RPMI7951 (cell line): Measurements from ENCODE around the gene PXK. TPM values are rescaled to one million over a fixed set of nuclear protein-coding genes. Genes with fewer than 3 reads are reported as not detected.

Source experiments
- DNase-seq: peaks from one replicate; pipeline ENCODE4 v3.0.0-alpha.2; 2012; ENCODE audit warnings: low read depth
- total RNA-seq: library from RNA; depleted of rRNA; stranded (reverse); fragments of >200 nt; shearing (Covaris generic); gene quantifications from 2 replicates; pipeline ENCODE4 v1.2.3, GENCODE V29; 2014

PXK gene
- total RNA-seq, 1 experiment from 2014 or later: 63.6 TPM

DNA sequence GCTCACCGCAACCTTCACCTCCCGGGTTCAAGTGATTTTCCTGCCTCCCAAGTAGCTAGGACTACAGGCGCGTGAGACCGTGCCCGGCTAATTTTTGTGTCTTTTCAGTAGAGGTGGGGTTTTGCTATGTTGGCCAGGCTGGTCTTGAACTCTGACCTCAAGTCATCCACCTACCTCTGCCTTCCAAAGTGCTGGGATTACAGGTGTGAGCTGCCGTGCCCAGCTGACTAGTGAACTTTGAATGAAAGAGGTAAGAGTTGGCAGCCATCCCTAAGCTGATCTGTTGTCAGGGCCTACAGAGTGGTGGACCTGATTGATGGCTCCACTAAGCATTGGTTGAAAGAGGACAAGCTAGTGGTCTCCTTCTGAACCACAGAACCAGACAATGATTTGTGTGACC is 15.3 kb downstream of the PXK start:
- DNase-seq: no peak

DNA sequence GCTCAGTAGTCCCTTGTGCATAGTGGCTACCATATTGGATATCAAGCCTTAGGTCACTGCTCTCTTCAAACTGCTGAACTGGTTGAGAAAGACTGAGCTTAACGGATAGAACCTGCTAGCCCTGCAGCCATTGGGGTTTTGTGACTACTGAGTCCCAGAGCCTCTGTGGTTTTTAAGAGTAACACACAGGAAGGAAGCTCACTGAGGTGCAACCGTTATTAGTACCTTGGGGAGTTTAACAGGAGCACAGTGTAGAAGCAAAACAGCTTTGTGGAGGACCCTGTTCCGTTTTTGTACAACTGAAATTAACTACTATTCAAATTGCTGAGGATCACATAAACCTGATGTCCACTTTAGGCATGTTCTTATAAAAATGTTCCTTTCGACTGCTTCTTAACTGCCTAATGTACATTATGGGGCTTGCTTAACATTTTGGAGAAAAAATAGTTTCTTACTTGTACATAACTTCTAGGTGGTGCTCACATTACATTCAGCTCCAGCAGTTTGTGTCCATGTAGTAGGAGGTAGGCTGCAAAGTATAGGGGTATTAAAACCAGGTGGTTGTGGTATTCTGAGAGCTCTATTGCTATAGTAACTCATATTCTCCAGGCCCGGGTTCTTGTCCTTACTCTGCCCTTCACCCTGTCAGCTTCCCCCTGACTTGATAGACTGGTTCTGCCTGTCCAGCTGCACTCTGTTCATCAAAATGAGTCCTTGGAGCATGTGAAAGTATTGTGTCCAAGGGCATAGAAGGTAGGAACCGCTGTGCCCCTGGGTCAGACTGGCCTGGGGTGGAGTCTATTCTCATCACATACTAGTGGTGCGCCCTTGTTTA is 17.3 kb downstream of the PXK start:
- DNase-seq: no peak

DNA sequence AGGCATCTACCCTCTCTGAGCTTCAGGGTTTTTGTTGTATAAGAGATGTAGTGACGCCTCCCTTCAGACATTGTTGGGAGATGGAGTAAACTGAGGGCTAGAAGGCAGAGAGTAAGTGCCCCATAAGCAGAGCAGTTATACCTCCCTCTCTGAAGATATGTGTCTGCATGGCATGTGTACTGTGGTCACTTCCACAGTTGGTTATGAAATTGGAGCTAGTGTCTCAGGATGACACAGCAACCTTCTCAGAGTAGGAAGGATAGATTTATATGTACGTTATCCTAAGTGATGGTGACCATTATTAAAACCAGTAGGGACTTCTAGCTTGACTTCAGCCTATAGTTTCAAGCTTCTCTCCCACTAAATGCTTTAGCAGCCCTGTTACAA is 17.9 kb downstream of the PXK start:
- DNase-seq: peak; percentile 40

DNA sequence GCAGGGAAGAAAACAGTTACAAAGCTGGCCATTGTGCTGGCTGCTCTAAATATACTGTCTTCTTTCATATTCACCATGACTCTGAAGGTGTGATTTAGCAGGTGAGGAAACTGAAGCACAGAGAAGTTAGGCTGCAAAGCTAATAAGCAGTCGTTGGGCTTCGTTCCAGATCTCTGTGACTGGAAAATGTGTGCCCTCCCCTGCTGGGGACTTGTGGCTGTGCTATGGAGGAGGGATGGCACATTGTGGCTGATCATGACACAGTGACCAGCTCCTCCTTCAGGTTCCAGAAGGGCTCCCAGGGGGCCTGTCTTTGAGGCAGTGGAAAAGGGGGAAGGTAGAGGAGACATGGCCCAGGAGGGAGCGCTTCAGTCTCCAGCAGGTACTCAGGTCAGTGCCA is 19.2 kb downstream of the PXK start:
- no peak for DNase-seq

DNA sequence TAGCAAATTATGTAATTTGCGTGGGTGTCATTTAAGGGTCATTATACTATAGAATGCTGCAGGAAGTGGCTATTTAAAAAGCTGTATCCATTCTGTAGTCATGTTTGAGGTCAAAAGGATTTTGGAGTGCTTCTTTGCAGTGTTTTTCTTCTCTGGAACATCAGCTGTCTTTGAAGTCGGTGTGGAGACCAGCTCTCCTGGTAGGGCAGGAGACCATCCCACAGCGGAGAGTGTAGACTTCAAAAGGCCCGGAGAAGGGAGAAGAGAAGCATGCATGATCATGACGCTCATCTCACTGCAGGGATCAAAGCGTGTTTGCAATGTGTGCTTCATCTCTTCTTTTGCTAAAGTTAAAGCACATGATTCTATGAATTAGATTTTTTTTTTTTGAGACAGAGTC is 19.9 kb downstream of the PXK start:
- DNase-seq: no peak

DNA sequence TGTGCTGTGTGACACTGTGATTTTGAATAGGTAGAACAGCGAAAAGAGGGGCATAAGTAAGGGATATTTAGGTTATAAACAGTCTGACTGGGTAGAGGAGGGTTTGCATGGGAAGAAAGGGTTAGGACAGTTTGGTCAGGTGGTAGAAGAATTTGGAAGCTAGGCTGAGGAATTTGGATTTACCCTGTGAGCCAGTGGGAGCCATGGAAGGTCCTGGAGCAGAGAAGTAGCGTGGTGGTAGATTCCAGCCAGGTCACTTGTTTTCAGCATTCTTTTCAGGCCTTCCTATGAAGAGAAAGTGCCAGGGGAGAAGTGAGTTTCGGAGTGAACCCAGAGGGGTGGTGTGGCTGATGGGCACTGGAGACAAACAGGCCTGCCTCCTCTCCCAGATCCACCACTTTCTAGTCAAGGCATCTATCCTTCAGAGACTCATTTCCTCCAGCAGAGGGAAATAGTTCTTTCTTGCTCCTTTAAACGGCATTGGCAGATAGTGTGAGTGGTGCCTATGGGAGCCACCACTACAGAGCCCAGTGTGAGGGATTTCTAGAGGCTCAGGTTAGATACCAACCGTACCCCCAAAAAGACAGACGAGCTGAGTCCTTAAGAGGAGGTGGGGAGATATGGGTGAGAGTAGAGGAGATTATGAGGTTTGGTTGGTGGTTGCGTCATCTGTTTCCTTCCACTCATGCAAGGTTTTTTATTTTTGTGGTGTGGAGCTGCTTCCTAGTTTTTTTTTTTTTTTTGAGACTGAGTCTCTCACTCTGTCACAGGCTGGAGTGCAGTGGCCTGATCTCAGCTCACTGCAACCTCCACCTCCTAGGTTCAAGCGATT is 21.2 kb downstream of the PXK start:
- DNase-seq: peak; percentile 51

DNA sequence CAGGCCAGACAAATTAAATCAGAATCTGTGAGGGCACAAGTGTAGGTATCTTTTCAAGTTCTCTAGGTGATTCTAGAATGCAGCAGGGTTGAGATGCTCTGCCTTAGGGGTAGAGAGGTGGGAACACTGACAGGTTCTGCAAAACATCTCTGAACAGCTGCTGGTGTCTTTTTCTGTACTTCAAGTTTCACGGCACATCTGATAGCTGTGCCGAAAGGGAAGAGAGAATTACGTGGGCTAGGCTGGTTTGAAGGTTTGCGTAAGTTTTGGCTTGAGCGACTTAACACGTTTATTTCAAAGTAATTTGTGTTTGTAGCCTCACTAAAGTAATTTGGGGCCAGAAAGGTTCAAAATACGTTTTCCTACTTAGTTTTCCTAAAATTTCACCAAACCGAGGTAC is 22.5 kb downstream of the PXK start:
- DNase-seq: no peak

DNA sequence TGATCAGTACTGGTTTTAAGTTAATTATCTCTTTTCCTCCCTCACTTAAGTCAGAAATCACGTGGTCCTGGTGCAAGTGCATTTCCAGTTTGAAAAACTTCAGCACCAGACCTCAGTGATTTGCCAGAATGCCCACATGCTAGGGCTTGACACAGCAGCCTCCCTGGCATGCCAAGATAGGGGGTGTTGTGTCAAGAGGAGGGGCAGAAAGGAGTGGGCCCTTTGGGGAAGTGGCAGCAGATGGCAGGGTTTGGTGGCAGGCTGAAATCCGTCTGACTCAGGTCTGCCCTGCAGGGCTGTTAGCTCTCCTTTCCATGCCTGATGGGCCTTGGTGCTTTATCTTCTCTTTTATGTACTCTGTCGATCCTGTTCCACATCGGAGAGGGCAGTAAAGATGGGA is 23.4 kb downstream of the PXK start:
- peak; percentile 82 for DNase-seq

DNA sequence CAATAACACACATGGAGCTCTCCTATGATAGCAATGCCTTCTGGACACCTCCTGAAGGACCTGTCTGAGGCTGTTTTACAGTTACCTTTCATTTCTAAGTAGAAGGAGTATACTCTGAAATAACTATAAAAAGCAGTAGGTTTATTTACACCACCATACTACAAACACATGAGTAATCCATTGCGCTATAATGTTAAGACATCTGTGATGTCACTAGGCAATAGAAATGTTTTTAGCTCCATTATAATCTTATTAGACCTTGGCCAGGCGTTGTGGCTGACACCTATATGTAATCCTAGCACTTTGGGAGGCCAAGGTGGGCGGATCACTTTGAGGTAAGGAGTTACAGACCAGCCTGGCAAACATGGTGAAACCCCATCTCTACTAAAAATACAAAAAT is 24.7 kb downstream of the PXK start:
- DNase-seq: no peak

DNA sequence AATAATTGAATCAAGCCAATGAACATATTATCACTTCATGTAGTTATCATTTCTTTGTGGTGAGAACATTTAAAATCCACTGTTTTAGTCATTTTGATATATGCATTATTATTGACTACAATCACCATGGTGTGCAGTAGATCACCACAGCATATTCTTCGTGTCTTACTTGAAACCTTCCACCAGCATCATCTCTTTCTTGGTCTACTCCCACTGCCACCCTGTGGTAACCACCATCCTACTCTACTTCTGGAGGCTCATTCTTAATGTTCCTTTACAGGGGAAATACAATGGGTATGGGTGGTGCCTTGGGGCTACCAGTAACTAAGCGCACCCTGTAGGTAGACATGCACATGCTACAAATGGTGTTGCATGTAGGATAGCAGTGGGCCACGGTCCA is 25.4 kb downstream of the PXK start:
- DNase-seq: no peak

DNA sequence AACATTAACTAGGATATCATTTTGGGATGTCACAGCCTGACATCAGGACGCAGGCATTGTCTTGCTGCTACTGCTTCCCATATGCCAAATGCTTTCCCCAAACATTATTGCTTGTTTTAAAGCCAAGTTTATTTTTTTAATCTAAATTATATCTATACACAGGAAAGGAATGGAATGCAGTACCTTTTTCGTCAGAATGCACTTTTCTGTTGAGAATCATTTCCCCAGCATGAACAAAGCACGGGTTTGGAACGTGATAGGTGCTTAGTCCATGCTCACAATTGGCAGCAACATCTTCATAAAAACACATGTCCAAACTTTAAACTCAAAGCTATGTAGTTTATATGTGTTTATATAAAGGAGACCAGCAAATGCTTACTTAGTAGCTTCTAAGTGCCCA is 26.1 kb downstream of the PXK start:
- DNase-seq: no peak

DNA sequence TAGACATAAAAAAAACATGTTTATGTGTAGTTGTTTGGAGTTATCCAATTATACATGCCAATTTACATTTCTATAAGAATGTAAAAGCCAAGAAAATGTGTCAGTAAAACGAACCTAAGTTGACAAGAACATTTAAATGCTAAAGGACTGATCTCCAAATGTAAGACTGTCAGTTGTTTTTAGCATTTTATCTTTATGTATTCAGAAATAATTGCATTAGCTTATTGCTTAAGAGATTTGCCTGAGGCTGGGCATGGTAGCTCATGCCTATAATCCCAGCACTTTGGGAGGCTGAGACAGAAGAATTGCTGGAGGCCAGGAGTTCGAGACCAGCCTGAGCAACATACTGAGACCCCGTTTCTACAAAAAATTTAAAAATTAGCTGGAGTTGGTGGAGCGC is 26.9 kb downstream of the PXK start:
- DNase-seq: no peak

DNA sequence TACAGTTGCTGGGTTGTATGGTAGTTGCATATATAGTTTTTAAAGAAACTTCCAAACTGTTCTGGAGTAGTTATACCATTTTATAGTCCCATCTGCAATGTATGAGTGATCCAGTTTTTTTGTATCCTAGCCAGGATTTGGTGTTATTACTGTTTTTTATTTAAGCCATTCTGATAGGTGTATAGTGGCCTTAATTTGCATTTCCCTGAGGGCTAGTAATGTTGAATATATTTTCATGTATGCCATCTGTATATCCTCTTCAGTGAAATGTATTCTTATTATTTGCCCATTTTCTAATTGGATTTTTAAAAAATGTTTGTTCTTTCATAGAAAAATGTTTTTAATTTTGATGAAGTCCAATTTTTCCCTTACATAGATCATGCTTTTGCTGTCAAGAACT is 29.2 kb downstream of the PXK start:
- no peak for DNase-seq

DNA sequence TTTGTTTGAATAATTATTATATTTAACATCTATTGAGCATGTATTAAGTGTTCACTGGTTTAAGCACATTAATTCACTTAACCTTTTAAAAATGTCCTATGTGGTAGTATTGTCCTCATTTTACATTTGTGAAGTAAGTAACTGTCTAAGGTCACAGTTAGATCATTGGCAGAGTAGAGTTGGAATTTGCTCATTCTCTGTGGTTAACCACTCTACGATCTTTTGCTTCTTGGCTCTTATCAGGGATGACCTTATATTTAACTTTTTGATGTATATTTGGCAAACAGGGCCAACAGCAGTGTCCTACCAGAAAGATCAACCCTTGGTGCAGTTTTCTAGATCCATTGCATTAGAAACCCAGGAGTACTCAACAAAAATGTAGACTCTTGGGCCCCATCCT is 34.0 kb downstream of the PXK start:
- DNase-seq: peak; percentile 67

DNA sequence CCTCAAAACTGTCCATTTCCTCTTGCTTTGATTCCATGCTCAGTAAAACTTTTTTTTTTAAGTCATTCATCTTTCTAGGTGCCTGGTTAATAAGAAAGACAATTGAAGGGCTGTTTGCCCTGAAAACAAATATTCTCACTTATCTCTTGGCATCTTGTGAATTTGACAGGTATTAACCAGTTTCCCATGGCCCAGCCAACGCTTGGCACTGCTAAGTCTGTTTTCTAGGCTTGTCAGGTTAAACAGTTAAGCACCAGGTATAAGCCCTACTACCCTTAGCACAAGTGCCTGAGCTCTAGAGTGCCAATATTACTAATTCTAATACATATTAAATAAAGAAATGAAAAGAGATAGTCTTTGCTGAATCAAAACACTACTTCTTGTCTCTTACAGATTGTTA is 36.3 kb downstream of the PXK start:
- DNase-seq: no peak

DNA sequence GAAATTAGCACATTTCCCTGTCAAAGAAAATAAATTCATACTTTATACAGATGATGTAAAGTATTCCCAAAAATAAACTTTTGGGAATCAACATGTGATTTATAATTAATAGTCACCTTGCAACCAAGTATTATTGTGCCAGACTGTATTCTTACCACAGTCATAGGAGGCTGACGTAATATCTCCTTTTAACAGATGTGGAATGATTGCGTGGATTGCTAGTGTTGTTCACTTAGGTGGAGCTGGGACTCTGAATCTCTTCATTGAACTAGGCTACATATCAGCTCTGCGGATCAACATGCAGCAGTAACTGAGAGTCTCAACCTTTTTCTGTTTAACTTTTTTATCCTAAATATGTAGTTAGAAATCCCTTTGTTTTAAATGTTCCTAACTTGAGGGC is 37.2 kb downstream of the PXK start:
- DNase-seq: no peak

DNA sequence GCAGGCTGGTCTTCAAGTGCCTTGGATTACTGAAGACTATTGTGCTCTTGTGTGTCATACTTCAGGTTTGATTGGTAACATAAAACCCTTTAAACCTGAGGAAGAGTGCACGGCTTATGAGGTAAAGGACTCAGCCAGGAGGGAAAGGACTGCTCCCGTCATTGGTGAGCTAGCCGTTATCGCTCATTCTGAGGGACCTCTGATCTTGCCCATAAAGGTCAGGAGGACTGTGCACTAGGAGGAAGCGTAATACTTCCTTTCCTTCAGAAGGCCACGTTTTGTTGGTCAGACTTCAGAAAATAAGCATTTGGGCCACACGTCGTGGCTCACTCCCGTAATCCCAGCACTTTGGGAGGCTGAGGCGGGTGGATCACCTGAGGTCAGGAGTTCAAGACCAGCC is 37.7 kb downstream of the PXK start:
- DNase-seq: no peak

DNA sequence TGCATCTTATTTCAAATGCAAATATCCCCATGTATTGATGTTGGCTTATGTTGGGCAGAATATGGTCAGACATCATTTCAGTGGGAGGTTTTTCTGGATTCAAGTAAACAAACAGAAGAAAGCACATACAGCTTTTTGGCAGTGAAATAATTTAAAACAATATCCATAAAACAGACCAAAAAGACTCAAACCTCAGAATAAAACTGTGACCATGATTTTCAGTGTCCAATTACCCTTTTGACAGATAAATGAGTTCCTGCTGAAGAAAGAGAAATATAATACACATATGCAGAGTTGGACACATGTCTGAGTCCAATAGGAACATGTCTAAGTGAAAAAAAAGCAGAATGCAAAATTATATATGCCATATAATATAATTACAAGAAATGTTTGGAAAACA is 39.1 kb downstream of the PXK start:
- no peak for DNase-seq

DNA sequence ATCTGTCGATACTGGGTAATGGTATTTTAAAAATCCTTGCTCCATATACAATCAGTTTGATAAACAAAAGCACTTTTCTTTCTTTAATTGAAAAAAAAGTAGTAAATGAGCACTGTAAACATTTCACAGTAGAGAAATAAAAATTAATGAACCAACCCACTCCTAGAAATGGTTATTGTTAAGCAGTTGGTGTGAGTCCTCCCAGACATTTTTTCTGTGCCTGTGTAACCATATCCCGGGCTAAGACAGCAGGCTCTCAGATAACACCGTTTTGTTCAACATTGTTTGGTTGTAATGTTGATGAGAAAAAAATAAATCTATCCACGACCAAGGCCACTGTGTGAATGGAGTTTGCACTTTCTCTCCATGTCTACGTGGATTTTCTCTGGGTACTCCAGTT is 42.6 kb downstream of the PXK start:
- no peak for DNase-seq

DNA sequence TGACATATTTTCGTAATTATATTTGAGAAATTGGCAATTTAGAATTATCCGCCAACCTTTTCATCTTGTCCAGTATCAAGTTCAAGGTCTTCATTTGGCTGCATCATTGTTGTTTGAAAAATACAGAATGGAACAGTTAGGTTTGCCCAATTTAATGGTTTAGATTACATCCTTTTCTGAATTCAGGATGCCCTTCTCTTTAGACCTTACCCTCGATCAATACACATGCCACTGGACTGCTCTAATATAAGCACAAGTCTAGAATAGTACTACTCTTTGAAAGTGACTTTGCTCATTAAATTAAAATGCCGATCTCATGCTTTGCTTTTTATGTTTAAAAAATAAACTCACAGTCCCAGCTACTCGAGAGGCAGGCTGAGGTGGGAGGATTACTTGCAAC is 44.5 kb downstream of the PXK start:
- DNase-seq: no peak

DNA sequence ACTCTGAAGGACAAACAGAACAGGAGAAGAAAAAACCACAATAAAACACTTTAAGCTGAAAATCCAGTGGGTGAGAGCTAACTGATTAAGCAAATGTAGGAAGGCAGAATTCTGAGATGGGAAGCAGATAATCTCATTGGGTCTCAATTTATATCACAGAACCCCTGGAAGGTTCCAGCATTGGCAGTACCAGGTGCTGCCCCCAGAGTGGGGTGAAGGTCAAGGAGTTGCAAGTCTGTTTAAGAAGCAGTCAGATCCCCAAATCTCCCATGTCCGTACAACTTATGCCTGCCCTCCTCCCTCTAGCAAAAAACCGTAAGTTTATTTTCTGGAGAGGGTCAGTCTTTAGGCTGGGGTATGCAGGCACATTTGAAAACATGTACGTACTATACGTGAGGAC is 45.1 kb downstream of the PXK start:
- no peak for DNase-seq

DNA sequence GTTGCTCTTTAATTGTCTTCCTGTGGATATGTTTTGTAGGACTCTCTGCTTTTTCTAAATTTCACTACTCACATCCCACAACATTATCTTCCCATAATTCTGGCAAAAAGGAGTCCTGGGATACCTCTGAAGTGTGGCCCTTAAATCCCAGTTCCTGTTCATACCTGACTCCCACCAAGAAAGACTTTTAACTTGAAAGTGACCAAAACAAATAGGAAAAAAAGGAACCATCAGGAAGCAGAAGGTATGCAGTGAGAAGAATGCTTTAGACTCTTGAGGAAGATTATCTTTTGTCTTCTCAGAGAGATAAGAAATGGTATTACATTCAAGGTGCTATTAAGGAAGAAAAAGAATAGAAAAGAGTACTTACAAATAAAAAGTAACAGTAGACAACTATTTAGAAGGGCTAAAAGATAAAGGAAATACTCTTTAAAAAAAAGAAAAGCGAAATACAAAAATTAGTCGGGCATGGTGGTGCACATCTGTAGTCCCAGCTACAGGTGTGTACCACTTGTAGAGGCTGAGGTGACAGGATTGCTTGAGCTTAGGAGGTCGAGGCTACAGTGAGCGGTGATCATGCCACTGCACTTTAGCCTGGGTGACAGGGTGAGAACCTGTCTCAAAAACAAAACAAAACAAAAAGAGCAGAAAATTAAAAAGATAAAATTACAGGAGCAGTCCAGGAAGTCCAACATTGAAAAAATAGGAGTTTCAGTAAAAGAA is 46.8 kb downstream of the PXK start:
- DNase-seq: no peak

DNA sequence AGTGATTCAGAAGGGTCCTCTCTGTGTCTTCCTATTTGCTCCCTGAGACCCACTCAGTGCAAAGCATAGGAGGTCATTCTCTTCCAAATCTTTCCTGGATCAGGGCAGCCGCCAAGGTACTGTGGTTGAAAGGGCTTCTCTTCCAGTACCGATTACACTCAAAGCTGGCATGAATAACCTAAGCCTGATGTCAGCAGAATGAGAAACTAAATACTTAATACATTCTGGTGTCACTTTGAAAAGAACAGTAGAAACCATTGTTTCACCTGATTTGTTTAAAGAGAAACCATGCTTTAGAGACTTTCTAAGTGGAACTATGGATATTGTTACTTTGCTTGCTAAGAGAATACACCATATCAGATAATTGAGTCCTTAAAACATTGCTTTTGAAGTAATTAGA is 50.8 kb downstream of the PXK start:
- DNase-seq: peak; percentile 72
